GM18909 (cell line): ENCODE measurements around the gene TRPM3.

Experiments
- ATAC-seq: cut with Tn5 transposase; IDR thresholded peaks from one replicate; pipeline ENCODE4 v1.9.1; 2021; ENCODE audit warnings: mild to moderate bottlenecking; ENCODE audit not compliant: unreplicated experiment, poor library complexity

TRPM3 gene

GRCh38 chr9:71121275-71122021 is at the start of gene TRPM3:
Gene TRPM3 (minus strand): TSS chr9:71121621. CDS start chr9:71121354, 267 bp downstream.
- no peak for ATAC-seq

- ATAC-seq = no peak
Observed at GRCh38 chr9:71168418-71168817, 47.0 kb upstream of the TRPM3 start.

- ATAC-seq = no peak
Observed at GRCh38 chr9:71162126-71162525, 40.7 kb upstream of the TRPM3 start.

- no peak for ATAC-seq
Observed at GRCh38 chr9:71157731-71158130, 36.3 kb upstream of the TRPM3 start.

GRCh38 chr9:71147368-71147767 is 25.9 kb upstream of the TRPM3 start:
- ATAC-seq = no peak

GRCh38 chr9:71146511-71146910 is 25.1 kb upstream of the TRPM3 start:
- no peak for ATAC-seq

GRCh38 chr9:71145179-71145578 is 23.8 kb upstream of the TRPM3 start:
- no peak for ATAC-seq

GRCh38 chr9:71144495-71144894 is 23.1 kb upstream of the TRPM3 start:
- ATAC-seq = no peak

- ATAC-seq = no peak
Observed at GRCh38 chr9:71136696-71137095, 15.3 kb upstream of the TRPM3 start.

GRCh38 chr9:71131145-71131544 is 9.7 kb upstream of the TRPM3 start:
- no peak for ATAC-seq

- no peak for ATAC-seq
Observed at GRCh38 chr9:71130521-71130920, 9.1 kb upstream of the TRPM3 start.

GRCh38 chr9:71128796-71129195 is 7.4 kb upstream of the TRPM3 start:
- no peak for ATAC-seq

- ATAC-seq = no peak
Observed at GRCh38 chr9:71127301-71127700, 5.9 kb upstream of the TRPM3 start.

- no peak for ATAC-seq
Observed at GRCh38 chr9:71122421-71122820, 1.0 kb upstream of the TRPM3 start.

- no peak for ATAC-seq
Observed at GRCh38 chr9:71122022-71122275, 528 bp upstream of the TRPM3 start.

- no peak for ATAC-seq
Observed at GRCh38 chr9:71120501-71121247, 747 bp downstream of the TRPM3 start.

- ATAC-seq = no peak
Observed at GRCh38 chr9:71119746-71120145, 1.7 kb downstream of the TRPM3 start.

GRCh38 chr9:71118324-71118723 is 3.1 kb downstream of the TRPM3 start:
- ATAC-seq = no peak

- no peak for ATAC-seq
Observed at GRCh38 chr9:71115448-71115975, 5.9 kb downstream of the TRPM3 start.

GRCh38 chr9:71112866-71113265 is 8.6 kb downstream of the TRPM3 start:
- ATAC-seq = no peak

GRCh38 chr9:71108937-71109336 is 12.5 kb downstream of the TRPM3 start:
- ATAC-seq = no peak

- ATAC-seq = no peak
Observed at GRCh38 chr9:71106992-71107391, 14.4 kb downstream of the TRPM3 start.
